Measurements from ENCODE around the gene PRPSAP2.

PRPSAP2 gene

DNA sequence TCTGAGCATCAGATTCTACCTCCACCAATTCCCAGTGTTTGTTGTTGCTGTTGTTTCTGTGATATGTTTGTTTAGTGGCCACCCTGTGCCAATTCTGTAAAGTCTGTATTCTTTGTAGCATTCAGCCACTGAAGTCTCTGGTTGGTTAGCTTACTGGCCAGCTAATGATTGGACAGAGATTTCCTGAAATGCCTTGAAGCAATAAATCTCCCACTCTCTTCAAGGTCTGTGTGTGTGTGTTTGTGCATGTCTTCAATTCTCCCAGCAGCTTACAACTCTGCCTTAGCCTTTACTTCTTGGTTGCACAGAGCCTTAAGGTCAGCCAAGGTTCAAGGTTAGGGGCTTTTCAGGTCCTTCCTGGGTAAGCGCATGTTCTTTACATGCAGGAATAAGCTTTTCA, 38.2 kb downstream of the PRPSAP2 start:
- TF ChIP-seq EZH2phosphoT487 (IDR thresholded peaks at IDR 0.05; ENCODE audit: borderline replicate concordance, low read length) (no peak), CTCF (IDR thresholded peaks at IDR 0.05; ENCODE audit: low read depth, low read length, poor library complexity, severe bottlenecking) (no peak)
- peaks cover 24% of the 10 kb centered on the region for H3F3A ChIP-seq (ENCODE audit: control insufficient read depth, insufficient read depth)
- H4K20me1 ChIP-seq (ENCODE audit: control insufficient read depth, insufficient read depth, low read depth, low read length): no peaks in the 10 kb centered on the region
- H3K27me3 ChIP-seq (ENCODE audit: control insufficient read depth, low read length): no peaks in the 10 kb centered on the region
- H3K79me2 ChIP-seq (ENCODE audit: control insufficient read depth, low read length): peaks cover 57% of the 10 kb centered on the region
- H3K9me2 ChIP-seq (replicated peaks; ENCODE audit: control insufficient read depth, low read length): no peaks in the 10 kb centered on the region
- no peak overlapping the region for H3K4me2 ChIP-seq (ENCODE audit: low read length)
- peaks cover 46% of the 10 kb centered on the region for H3K4me1 ChIP-seq (ENCODE audit: control insufficient read depth, low read length)
- H3K4me3 ChIP-seq (ENCODE audit: low read length): no peak overlapping the region
- H3K27ac ChIP-seq (ENCODE audit: low read depth, low read length): peak overlapping the region; percentile 25; the same call in 1 of the 2 replicates
- H3K9me3 ChIP-seq (ENCODE audit: control insufficient read depth, insufficient read depth, low read length): no peaks in the 10 kb centered on the region
- peaks cover 73% of the 10 kb centered on the region for H3K36me3 ChIP-seq (ENCODE audit: control insufficient read depth, low read length)

DNA sequence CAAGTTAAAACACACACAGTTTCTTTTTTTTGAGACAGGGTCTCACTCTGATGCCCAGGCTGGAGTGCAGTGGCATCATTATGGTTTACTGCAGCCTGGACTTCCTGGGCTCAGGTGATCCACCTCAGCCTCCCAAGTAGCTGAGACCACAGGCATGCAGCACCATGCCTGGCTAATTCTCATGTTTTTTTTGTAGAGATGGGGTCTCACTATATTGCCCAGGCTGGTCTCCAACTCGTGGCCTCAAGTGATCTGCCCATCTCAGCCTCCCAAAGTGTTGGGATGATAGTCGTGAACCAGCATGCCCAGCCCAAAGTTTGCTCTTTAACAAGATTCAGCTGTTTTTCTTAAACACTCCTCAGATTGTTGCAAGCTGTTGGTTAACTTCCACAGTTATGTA, 39.0 kb downstream of the PRPSAP2 start:
- Histone ChIP-seq H3F3A (ENCODE audit: control insufficient read depth, insufficient read depth) (peaks cover 24% of the 10 kb centered on the region), H3K36me3 (ENCODE audit: control insufficient read depth, low read length) (peaks cover 71% of the 10 kb centered on the region)

DNA sequence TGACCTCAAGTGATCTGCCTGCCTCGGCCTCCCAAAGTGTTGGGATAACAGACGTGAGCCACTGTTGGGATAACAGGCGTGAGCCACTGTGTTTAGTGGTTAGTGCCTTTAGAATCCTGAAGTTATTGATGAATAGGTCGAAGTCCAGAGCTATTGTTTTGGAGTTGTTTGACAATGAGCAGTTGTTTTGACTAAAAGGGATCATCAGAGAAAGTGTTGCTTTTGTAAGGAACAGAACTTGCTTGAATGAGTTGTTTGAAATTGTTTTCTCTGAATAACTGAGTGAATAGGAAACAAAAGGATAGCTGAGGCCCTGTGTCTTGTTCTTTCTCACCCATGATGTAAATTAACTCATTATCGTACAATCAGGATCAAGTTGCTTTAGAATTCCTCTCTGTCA, 46.6 kb downstream of the PRPSAP2 start:
- Histone ChIP-seq H3K36me3 (ENCODE audit: control insufficient read depth, low read length) (peaks cover 76% of the 10 kb centered on the region), H3K9me3 (ENCODE audit: control insufficient read depth, insufficient read depth, low read length) (no peaks in the 10 kb centered on the region), H3K4me1 (ENCODE audit: control insufficient read depth, low read length) (peaks cover 44% of the 10 kb centered on the region), H3K27ac (ENCODE audit: low read depth, low read length) (no peak overlapping the region), H3K27me3 (ENCODE audit: control insufficient read depth, low read length) (no peaks in the 10 kb centered on the region), H3K4me2 (ENCODE audit: low read length) (no peak overlapping the region), H3F3A (ENCODE audit: control insufficient read depth, insufficient read depth) (peaks cover 15% of the 10 kb centered on the region), H3K4me3 (ENCODE audit: low read length) (no peak overlapping the region), H3K79me2 (ENCODE audit: control insufficient read depth, low read length) (peaks cover 51% of the 10 kb centered on the region), H4K20me1 (ENCODE audit: control insufficient read depth, insufficient read depth, low read depth, low read length) (no peaks in the 10 kb centered on the region), H3K9me2 (replicated peaks; ENCODE audit: control insufficient read depth, low read length) (no peaks in the 10 kb centered on the region)
- TF ChIP-seq EZH2phosphoT487 (IDR thresholded peaks at IDR 0.05; ENCODE audit: borderline replicate concordance, low read length) (no peak), CTCF (IDR thresholded peaks at IDR 0.05; ENCODE audit: low read depth, low read length, poor library complexity, severe bottlenecking) (no peak)

More for the DNA sequence above, 39.0 kb downstream of the PRPSAP2 start:
- H3K4me3 ChIP-seq (ENCODE audit: low read length): no peak overlapping the region
- TF ChIP-seq CTCF (IDR thresholded peaks at IDR 0.05; ENCODE audit: low read depth, low read length, poor library complexity, severe bottlenecking): no peak
- TF ChIP-seq EZH2phosphoT487 (IDR thresholded peaks at IDR 0.05; ENCODE audit: borderline replicate concordance, low read length): no peak
- H3K79me2 ChIP-seq (ENCODE audit: control insufficient read depth, low read length): peaks cover 61% of the 10 kb centered on the region
- peaks cover 54% of the 10 kb centered on the region for H3K4me1 ChIP-seq (ENCODE audit: control insufficient read depth, low read length)
- no peaks in the 10 kb centered on the region for H4K20me1 ChIP-seq (ENCODE audit: control insufficient read depth, insufficient read depth, low read depth, low read length)
- peak overlapping the region; percentile 25; the same call in 1 of the 2 replicates for H3K27ac ChIP-seq (ENCODE audit: low read depth, low read length)
- H3K27me3 ChIP-seq (ENCODE audit: control insufficient read depth, low read length): no peaks in the 10 kb centered on the region
- H3K9me3 ChIP-seq (ENCODE audit: control insufficient read depth, insufficient read depth, low read length): no peaks in the 10 kb centered on the region
- no peak overlapping the region for H3K4me2 ChIP-seq (ENCODE audit: low read length)
- H3K9me2 ChIP-seq (replicated peaks; ENCODE audit: control insufficient read depth, low read length): no peaks in the 10 kb centered on the region

All from DOHH2 (cell line).